Trophoblast cell (in vitro differentiated cells and primary cell): ENCODE data around the gene TMEM135.

Experiments
- DNase-seq, 2 donors: peaks; one replicate each; pipeline ENCODE4 v3.0.0-alpha.2; 2016
- H2AFZ ChIP-seq: 2 replicates; pipeline ENCODE4 v1.6.1; 2013; ENCODE audit warnings: low read length, moderate library complexity, mild to moderate bottlenecking; ENCODE audit not compliant: insufficient read depth, poor library complexity
- H2AK5ac ChIP-seq: 2 replicates; pipeline ENCODE4 v1.6.1; 2013; ENCODE audit warnings: mild to moderate bottlenecking, low read length
- H2BK120ac ChIP-seq: 2 replicates; pipeline ENCODE4 v1.6.1; 2013; ENCODE audit warnings: low read length, mild to moderate bottlenecking, moderate library complexity; ENCODE audit not compliant: insufficient read depth, poor library complexity
- H2BK12ac ChIP-seq: 2 replicates; pipeline ENCODE4 v1.6.1; 2013; ENCODE audit warnings: mild to moderate bottlenecking, low read length, moderate library complexity
- H2BK5ac ChIP-seq: 2 replicates; pipeline ENCODE4 v1.6.1; 2013; ENCODE audit warnings: low read length, low read depth, moderate library complexity, mild to moderate bottlenecking; ENCODE audit not compliant: poor library complexity
- H3K14ac ChIP-seq: 2 replicates; pipeline ENCODE4 v1.6.1; 2013; ENCODE audit warnings: mild to moderate bottlenecking, low read length
- H3K18ac ChIP-seq: 2 replicates; pipeline ENCODE4 v1.6.1; 2013; ENCODE audit warnings: mild to moderate bottlenecking, low read length
- H3K23ac ChIP-seq: 2 replicates; pipeline ENCODE4 v1.6.1; 2013; ENCODE audit warnings: low read length
- H3K27ac ChIP-seq: 2 replicates; pipeline ENCODE4 v1.5.1; 2013; ENCODE audit warnings: low read depth, mild to moderate bottlenecking, inconsistent platforms, low read length, moderate library complexity
- H3K27me3 ChIP-seq: 2 replicates; pipeline ENCODE4 v1.6.1; 2013; ENCODE audit warnings: inconsistent platforms, mild to moderate bottlenecking, low read length, moderate library complexity; ENCODE audit not compliant: insufficient read depth
- H3K36me3 ChIP-seq, 2 experiments: 1 replicate in 1 of 2; 2 replicates in 1 of 2; pipeline ENCODE4 v1.6.1; 2013; ENCODE audit warnings: low read length in 2 of 2, mild to moderate bottlenecking in 2 of 2, moderate library complexity in 1 of 2; ENCODE audit not compliant: insufficient read depth in 2 of 2, control insufficient read depth in 1 of 2
- H3K4ac ChIP-seq: 2 replicates; pipeline ENCODE4 v1.6.1; 2013; ENCODE audit warnings: low read depth, mild to moderate bottlenecking, low read length, moderate library complexity
- H3K4me1 ChIP-seq, 2 experiments: 1 replicate in 1 of 2; 2 replicates in 1 of 2; pipeline ENCODE4 v1.6.1; 2013; ENCODE audit warnings: low read length in 2 of 2, mild to moderate bottlenecking in 2 of 2, moderate library complexity in 1 of 2; ENCODE audit not compliant: insufficient read depth in 2 of 2, control insufficient read depth in 1 of 2
- H3K4me2 ChIP-seq: 2 replicates; pipeline ENCODE4 v1.6.1; 2013; ENCODE audit warnings: inconsistent platforms, mild to moderate bottlenecking, low read length, moderate library complexity
- H3K4me3 ChIP-seq: 2 replicates; pipeline ENCODE4 v1.5.1; 2013; ENCODE audit warnings: mild to moderate bottlenecking, low read depth, low read length, inconsistent platforms
- H3K79me1 ChIP-seq: one replicate; pipeline ENCODE4 v1.6.1; 2013; ENCODE audit warnings: low read length
- H3K79me2 ChIP-seq: 2 replicates; pipeline ENCODE4 v1.6.1; 2013; ENCODE audit warnings: low read length, mild to moderate bottlenecking; ENCODE audit not compliant: control insufficient read depth, insufficient read depth, poor library complexity
- H3K9ac ChIP-seq: 2 replicates; pipeline ENCODE4 v1.6.1; 2013; ENCODE audit warnings: mild to moderate bottlenecking, low read length
- H3K9me3 ChIP-seq: 2 replicates; pipeline ENCODE4 v1.6.1; 2013; ENCODE audit warnings: low read depth, mild to moderate bottlenecking, control low read depth, inconsistent platforms, low read length; ENCODE audit not compliant: insufficient read depth
- H4K12ac ChIP-seq: 2 replicates; pipeline ENCODE4 v1.6.1; 2013; ENCODE audit warnings: low read depth, mild to moderate bottlenecking, low read length, moderate library complexity
- H4K8ac ChIP-seq: 2 replicates; pipeline ENCODE4 v1.6.1; 2013; ENCODE audit warnings: low read depth, mild to moderate bottlenecking, low read length, moderate library complexity
- H4K91ac ChIP-seq: one replicate; pipeline ENCODE4 v1.6.1; 2013; ENCODE audit warnings: low read depth, mild to moderate bottlenecking, low read length, moderate library complexity
- WGBS: extraction: QIAGEN DNeasy Blood & Tissue Kit; methylation state at CpG from one replicate; pipeline ENCODE4 v1.1.7; 2013; ENCODE audit warnings: missing lambda C conversion rate; ENCODE audit not compliant: insufficient read length, insufficient coverage; ENCODE audit errors: extremely low coverage; 5-methylcytosine and 5-hydroxymethylcytosine counted together

Gene TMEM135

GRCh38 chr11:87358461-87358860 lies 320.7 kb downstream of the TMEM135 start:
- Histone ChIP-seq H3K4me3 (no peak overlapping the region), H3K27me3 (no peaks in the 10 kb centered on the region), H3K4me2 (no peak overlapping the region), H2BK120ac (no peak overlapping the region), H3K23ac (no peak overlapping the region), H3K14ac (no peak overlapping the region), H3K9me3 (no peaks in the 10 kb centered on the region), H3K79me1 (no peaks in the 10 kb centered on the region), H4K8ac (no peak overlapping the region), H3K79me2 (no peaks in the 10 kb centered on the region), H3K9ac (no peak overlapping the region), H2BK12ac (no peak overlapping the region), H2BK5ac (no peak overlapping the region), H3K27ac (no peak overlapping the region), H3K18ac (no peak overlapping the region), H4K91ac (no peak overlapping the region), H2AFZ (no peak overlapping the region), H2AK5ac (no peak overlapping the region), H3K4me1 (no peaks in the 10 kb centered on the region), H3K36me3 (no peaks in the 10 kb centered on the region), H4K12ac (no peak overlapping the region), H3K4ac (no peak overlapping the region)
- DNase-seq = no peak
- WGBS = no CpG with 5 or more reads among the region's 5 CpGs

DNA sequence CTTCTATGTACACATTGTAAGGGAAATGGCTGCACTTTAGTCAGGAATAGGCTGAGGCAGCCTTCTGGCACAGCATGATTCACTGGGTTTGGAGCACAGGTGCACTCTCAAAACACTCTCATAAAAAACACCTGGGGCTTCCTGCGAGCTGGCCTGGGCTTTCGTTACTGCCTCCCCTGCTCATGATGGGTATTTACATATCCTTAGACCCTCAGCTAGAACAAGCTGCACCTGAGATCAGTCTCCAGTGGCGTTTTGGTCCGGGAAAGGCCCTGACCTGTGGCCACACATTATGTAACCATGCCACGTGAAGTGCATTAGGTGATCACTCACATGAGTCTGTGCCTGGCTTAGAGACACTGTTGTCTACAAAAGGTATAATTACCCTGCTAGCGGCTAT lies 321.7 kb downstream of the TMEM135 start:
- Histone ChIP-seq H2BK12ac (no peak overlapping the region), H3K18ac (no peak overlapping the region), H3K4me1 (no peaks in the 10 kb centered on the region), H4K91ac (no peak overlapping the region), H3K79me1 (no peaks in the 10 kb centered on the region), H4K12ac (no peak overlapping the region), H3K79me2 (no peaks in the 10 kb centered on the region), H3K4ac (no peak overlapping the region), H3K14ac (no peak overlapping the region), H3K27me3 (no peaks in the 10 kb centered on the region), H3K9me3 (no peaks in the 10 kb centered on the region), H3K27ac (no peak overlapping the region), H2BK5ac (no peak overlapping the region), H3K36me3 (no peaks in the 10 kb centered on the region), H2BK120ac (no peak overlapping the region), H2AK5ac (no peak overlapping the region), H3K4me2 (no peak overlapping the region), H3K4me3 (peak overlapping the region; percentile 34), H4K8ac (no peak overlapping the region), H2AFZ (no peak overlapping the region), H3K9ac (no peak overlapping the region), H3K23ac (no peak overlapping the region)
- WGBS = no CpG with 5 or more reads among the region's 6 CpGs
- no peak for DNase-seq

- Histone ChIP-seq H4K91ac (no peak overlapping the region), H3K79me2 (no peaks in the 10 kb centered on the region), H3K4me3 (no peak overlapping the region), H3K9me3 (no peaks in the 10 kb centered on the region), H3K9ac (no peak overlapping the region), H3K36me3 (no peaks in the 10 kb centered on the region), H3K27ac (no peak overlapping the region), H2AFZ (no peak overlapping the region), H4K8ac (no peak overlapping the region), H3K14ac (no peak overlapping the region), H3K18ac (no peak overlapping the region), H3K23ac (no peak overlapping the region), H2AK5ac (no peak overlapping the region), H3K4ac (no peak overlapping the region), H3K4me2 (no peak overlapping the region), H2BK12ac (no peak overlapping the region), H3K27me3 (no peaks in the 10 kb centered on the region), H3K4me1 (no peaks in the 10 kb centered on the region), H3K79me1 (no peaks in the 10 kb centered on the region), H2BK120ac (no peak overlapping the region), H2BK5ac (no peak overlapping the region), H4K12ac (no peak overlapping the region)
- no CpG with 5 or more reads among the region's 5 CpGs for WGBS
- no peak for DNase-seq
These were observed 324.2 kb downstream of the TMEM135 start for GRCh38 chr11:87361891-87362290.

DNA sequence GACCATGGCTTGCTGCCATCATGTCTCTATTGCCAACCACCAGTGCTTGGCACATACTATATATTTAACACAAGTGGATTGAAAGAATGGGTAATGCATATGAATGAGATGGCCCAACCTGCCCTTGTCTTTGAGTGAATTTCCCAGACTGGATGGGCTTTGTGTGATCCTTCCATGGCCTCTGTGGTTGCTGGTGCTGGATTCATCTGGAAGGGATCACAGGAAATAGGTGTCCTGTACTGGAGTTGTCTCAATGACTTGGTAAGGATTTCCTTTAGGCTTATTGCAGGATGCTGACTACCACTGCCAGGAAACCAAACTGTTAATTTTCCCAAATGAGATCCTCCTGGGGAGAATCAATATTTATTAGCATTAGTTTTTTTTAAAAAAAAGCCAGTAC lies 328.6 kb downstream of the TMEM135 start:
- no peak overlapping the region for H2BK5ac ChIP-seq
- no peaks in the 10 kb centered on the region for H3K27me3 ChIP-seq
- no peak overlapping the region for H2BK12ac ChIP-seq
- H3K36me3 ChIP-seq = no peaks in the 10 kb centered on the region
- H2AK5ac ChIP-seq = no peak overlapping the region
- H2BK120ac ChIP-seq = no peak overlapping the region
- H3K14ac ChIP-seq = no peak overlapping the region
- peaks cover 4 to 11% of the 10 kb centered on the region in 2 experiments for H3K4me1 ChIP-seq
- no peak overlapping the region for H2AFZ ChIP-seq
- no peak overlapping the region for H3K18ac ChIP-seq
- no peak overlapping the region for H3K23ac ChIP-seq
- H3K79me2 ChIP-seq = no peaks in the 10 kb centered on the region
- no peak overlapping the region for H3K4ac ChIP-seq
- H3K4me3 ChIP-seq = no peak overlapping the region
- H3K4me2 ChIP-seq = no peak overlapping the region
- H4K8ac ChIP-seq = no peak overlapping the region
- H4K12ac ChIP-seq = no peak overlapping the region
- peaks cover 5% of the 10 kb centered on the region for H3K79me1 ChIP-seq
- H4K91ac ChIP-seq = no peak overlapping the region
- no peak overlapping the region for H3K9ac ChIP-seq
- DNase-seq = no peak
- H3K9me3 ChIP-seq = no peaks in the 10 kb centered on the region
- H3K27ac ChIP-seq = no peak overlapping the region
